HFF-Myc (cell line): Measurements from ENCODE around the gene KCND3.

Experiments
- DNase-seq: peaks from one replicate; pipeline ENCODE4 v3.0.0-alpha.2; 2011; ENCODE audit warnings: low read depth; ENCODE audit errors: extremely low read depth
- H3K4me3 ChIP-seq: replicated peaks from 2 replicates; pipeline ENCODE4 v1.5.1; 2011; ENCODE audit warnings: low read depth, mild to moderate bottlenecking, control low read depth, low read length
- TF ChIP-seq, protein P1 (sequence below): IDR thresholded peaks from 2 replicates; pipeline ENCODE4 v1.5.1; 2012; ENCODE audit warnings: mild to moderate bottlenecking, low read depth, low read length, control low read depth; ENCODE audit errors: missing control alignments

KCND3 gene

DNA sequence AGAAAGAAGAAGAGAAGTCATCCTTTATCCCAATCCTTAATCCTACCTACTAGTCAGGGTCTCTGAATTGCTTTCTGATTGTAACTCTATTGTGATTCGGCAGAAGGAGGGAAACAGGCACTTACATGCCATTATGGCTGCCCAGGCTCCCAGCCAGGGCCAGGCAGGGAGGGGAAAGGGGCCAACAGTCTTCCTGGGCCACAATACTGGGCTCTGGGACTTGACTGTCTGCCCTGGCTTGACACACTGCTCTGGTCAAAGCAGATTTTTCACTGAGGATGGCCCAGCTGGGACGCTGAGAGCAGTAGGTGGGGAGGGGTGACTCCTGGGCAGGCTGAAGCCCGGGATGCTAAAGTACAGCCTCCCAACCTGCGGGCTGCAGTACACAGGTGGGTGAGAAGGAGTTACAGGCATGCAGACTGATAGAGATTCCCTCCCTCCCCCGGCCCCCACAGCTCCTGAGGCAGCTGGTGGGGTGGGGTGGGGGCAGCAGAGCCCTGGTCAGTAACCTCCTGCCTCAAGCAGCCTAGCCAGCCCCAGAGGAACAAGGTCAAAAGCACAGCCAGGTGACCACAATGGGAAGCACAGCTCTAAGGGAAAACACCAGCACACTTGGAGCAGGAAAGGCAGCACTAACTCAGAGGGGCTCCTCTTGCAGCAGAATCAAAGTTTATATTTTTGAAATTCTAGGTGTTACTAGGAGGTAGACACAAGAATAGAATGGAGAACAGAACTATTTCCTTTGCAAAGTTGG lies 25.3 kb downstream of the KCND3 start:
- no peak for DNase-seq
- TF ChIP-seq, protein P1, sequence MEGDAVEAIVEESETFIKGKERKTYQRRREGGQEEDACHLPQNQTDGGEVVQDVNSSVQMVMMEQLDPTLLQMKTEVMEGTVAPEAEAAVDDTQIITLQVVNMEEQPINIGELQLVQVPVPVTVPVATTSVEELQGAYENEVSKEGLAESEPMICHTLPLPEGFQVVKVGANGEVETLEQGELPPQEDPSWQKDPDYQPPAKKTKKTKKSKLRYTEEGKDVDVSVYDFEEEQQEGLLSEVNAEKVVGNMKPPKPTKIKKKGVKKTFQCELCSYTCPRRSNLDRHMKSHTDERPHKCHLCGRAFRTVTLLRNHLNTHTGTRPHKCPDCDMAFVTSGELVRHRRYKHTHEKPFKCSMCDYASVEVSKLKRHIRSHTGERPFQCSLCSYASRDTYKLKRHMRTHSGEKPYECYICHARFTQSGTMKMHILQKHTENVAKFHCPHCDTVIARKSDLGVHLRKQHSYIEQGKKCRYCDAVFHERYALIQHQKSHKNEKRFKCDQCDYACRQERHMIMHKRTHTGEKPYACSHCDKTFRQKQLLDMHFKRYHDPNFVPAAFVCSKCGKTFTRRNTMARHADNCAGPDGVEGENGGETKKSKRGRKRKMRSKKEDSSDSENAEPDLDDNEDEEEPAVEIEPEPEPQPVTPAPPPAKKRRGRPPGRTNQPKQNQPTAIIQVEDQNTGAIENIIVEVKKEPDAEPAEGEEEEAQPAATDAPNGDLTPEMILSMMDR = no peak
- no peak overlapping the region for H3K4me3 ChIP-seq

- no peak for DNase-seq
- H3K4me3 ChIP-seq = no peak overlapping the region
- TF ChIP-seq, protein P1 = no peak
Observed at GRCh38 chr1:111961773-111962565, 27.5 kb downstream of the KCND3 start.

DNA sequence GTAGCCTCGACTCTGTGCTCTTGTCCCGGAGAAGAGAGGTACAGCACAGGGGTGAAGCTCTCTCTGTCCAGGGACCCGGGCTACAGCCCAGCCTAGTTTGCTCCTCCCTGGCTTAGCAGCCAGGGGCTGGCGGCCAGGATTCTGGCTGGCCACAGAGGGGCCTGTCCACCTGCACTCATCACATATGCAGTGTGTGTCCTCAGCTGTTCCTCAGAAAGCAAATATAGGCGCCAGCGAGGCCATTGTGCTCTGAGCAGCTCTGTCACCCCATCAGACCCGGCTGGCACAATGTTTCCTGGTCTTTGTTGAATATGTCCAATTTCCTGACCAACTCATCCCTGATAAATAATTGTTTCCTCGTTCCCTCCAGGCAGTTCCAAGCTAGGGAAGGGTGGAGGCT lies 28.5 kb downstream of the KCND3 start:
- H3K4me3 ChIP-seq = no peak overlapping the region
- TF ChIP-seq, protein P1 = no peak
- no peak for DNase-seq

DNA sequence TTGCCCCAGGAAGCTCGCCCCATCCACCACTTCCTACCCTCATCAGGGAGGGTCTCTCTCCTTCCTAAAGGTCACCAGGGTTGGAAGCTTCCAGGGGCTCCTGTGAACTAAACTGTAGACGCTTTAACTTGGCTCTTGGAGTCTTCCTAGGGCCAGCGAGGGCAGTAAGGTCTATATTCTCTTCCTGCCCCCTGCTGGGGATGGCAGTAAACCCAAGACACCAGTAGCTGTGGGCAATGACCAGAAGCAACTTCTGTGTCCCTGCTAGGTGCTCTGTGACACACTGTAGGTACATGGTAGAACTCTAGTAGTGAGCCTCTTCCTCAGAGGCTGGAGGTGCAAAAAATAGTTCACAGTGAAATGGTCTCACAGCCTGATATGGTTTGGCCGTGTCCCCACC lies 30.0 kb downstream of the KCND3 start:
- TF ChIP-seq, protein P1 = no peak
- H3K4me3 ChIP-seq = no peak overlapping the region
- DNase-seq = no peak

GRCh38 chr1:111958851-111959250 lies 30.6 kb downstream of the KCND3 start:
- H3K4me3 ChIP-seq = no peak overlapping the region
- no peak for DNase-seq
- TF ChIP-seq, protein P1 = no peak

GRCh38 chr1:111958075-111958474 lies 31.4 kb downstream of the KCND3 start:
- no peak overlapping the region for H3K4me3 ChIP-seq
- TF ChIP-seq, protein P1 = no peak
- no peak for DNase-seq
